Astrocyte of the cerebellum (primary cell): ENCODE measurements around the gene H6PD.

Experiments
- DNase-seq: peaks from one replicate; pipeline ENCODE4 v3.0.0-alpha.2; 2011; ENCODE audit warnings: low read depth
- H3K4me3 ChIP-seq: 2 replicates; pipeline ENCODE4 v1.5.1; 2011; ENCODE audit warnings: mild to moderate bottlenecking, low read depth, low read length, moderate library complexity
- CTCF ChIP-seq: IDR thresholded peaks from 2 replicates; pipeline ENCODE4 v1.5.1; 2012; ENCODE audit warnings: low read length, low read depth, moderate library complexity, mild to moderate bottlenecking; ENCODE audit errors: missing control alignments
- in situ Hi-C: cut with HindIII; loops from 2 replicates; pipeline ENCODE4 v1.10.0; 2017; ENCODE audit warnings: low sequenced_read_pairs

The H6PD gene

GRCh38 chr1:9286556-9286955 lies 52.0 kb downstream of the H6PD start:
- in situ Hi-C loops = no loop called here
- no peak for TF ChIP-seq CTCF
- no peak for DNase-seq
- no peak overlapping the region for H3K4me3 ChIP-seq

DNA sequence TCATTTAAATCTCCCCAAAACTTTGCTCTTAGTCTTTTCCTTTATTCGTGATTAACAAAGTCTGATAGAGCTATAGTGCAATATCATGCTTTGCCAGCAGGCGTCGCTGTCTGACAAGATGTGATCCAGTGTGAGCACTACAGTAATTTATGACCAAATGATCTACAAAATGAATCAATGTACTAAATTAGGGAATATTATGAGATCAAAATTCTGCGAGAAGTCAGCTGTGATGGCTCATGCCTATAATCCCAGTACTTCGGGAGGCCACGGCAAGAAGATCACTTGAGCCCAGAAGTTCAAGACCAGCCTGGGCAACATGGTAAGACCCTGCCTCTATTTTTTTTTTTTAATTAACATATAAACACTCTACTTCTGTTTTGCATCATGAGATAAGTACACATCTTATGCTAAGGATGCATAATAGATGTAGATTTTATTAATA lies 54.5 kb downstream of the H6PD start:
- in situ Hi-C loops = no loop called here
- peak; percentile 82 for TF ChIP-seq CTCF

GRCh38 chr1:9289711-9290485 lies 55.3 kb downstream of the H6PD start:
- no peak for DNase-seq
- in situ Hi-C loops = no loop called here
- no peak for TF ChIP-seq CTCF
- no peak overlapping the region for H3K4me3 ChIP-seq

More for the DNA sequence above, 54.5 kb downstream of the H6PD start:
- DNase-seq = no peak
- H3K4me3 ChIP-seq = no peak overlapping the region

- TF ChIP-seq CTCF = no peak
These were observed 57.4 kb downstream of the H6PD start for GRCh38 chr1:9291914-9292360.

GRCh38 chr1:9292361-9293240 lies 58.0 kb downstream of the H6PD start, which contains the start of gene SPSB1:
SPSB1 (plus strand) TSS chr1:9292894; CDS start chr1:9355892, 62,998 bp downstream.
- in situ Hi-C loops = no loop called here
- no peak for TF ChIP-seq CTCF
- DNase-seq = no peak
- peak within 1 kb of the TSS; percentile 87 for H3K4me3 ChIP-seq

More at GRCh38 chr1:9291914-9292360, 57.4 kb downstream of the H6PD start:
- no peak for DNase-seq
- in situ Hi-C loops = no loop called here
- peak overlapping the region; percentile 87 for H3K4me3 ChIP-seq

- no peak for DNase-seq
- in situ Hi-C loops = no loop called here
- no peak for TF ChIP-seq CTCF
- H3K4me3 ChIP-seq = peak overlapping the region; percentile 87
These were observed 58.6 kb downstream of the H6PD start for GRCh38 chr1:9293241-9293532.
